Astrocyte (in vitro differentiated cells and primary cell): ENCODE data around the gene DDOST. TPM values are rescaled to one million over a fixed set of nuclear protein-coding genes. Genes with fewer than 3 reads are reported as not detected.

ENCODE experiments used
- DNase-seq: peaks from one replicate; pipeline ENCODE4 v3.0.0-alpha.2; 2010; ENCODE audit warnings: low read depth
- FAIRE-seq: peaks from 2 replicates; lab custom pipeline; 2011; peaks lifted over from hg19 to GRCh38; lab: Jason Lieb, UNC
- H2AFZ ChIP-seq: 2 replicates; pipeline ENCODE4 v1.6.0; 2012; ENCODE audit warnings: low read depth, low read length, inconsistent platforms
- H3K27ac ChIP-seq: 2 replicates; pipeline ENCODE4 v1.5.1; 2011; ENCODE audit warnings: low read depth, low read length, inconsistent platforms
- H3K27me3 ChIP-seq: 2 replicates; pipeline ENCODE4 v1.6.0; 2011; ENCODE audit warnings: low read length, inconsistent platforms; ENCODE audit not compliant: insufficient read depth
- H3K36me3 ChIP-seq: 2 replicates; pipeline ENCODE4 v1.5.1; 2011; ENCODE audit warnings: low read length, inconsistent platforms; ENCODE audit not compliant: insufficient read depth
- H3K4me1 ChIP-seq: 2 replicates; pipeline ENCODE4 v1.5.1; 2011; ENCODE audit warnings: low read length, inconsistent platforms; ENCODE audit not compliant: insufficient read depth
- H3K4me2 ChIP-seq: 2 replicates; pipeline ENCODE4 v1.6.0; 2012; ENCODE audit warnings: low read length, inconsistent platforms
- H3K4me3 ChIP-seq: 2 replicates; pipeline ENCODE4 v1.5.1; 2011; ENCODE audit warnings: low read depth, mild to moderate bottlenecking, low read length, inconsistent platforms; ENCODE audit not compliant: insufficient read depth
- H3K79me2 ChIP-seq: 2 replicates; pipeline ENCODE4 v1.6.0; 2012; ENCODE audit warnings: mild to moderate bottlenecking, low read length, inconsistent platforms; ENCODE audit not compliant: insufficient read depth
- H3K9ac ChIP-seq: 2 replicates; pipeline ENCODE4 v1.6.0; 2012; ENCODE audit warnings: mild to moderate bottlenecking, low read length, inconsistent platforms
- H3K9me3 ChIP-seq: 2 replicates; pipeline ENCODE4 v1.5.1; 2012; ENCODE audit warnings: low read depth, mild to moderate bottlenecking, low read length, inconsistent platforms; ENCODE audit not compliant: insufficient read depth
- H4K20me1 ChIP-seq: 2 replicates; pipeline ENCODE4 v1.6.0; 2012; ENCODE audit warnings: low read length, inconsistent platforms; ENCODE audit not compliant: insufficient read depth
- H3K27ac Mint-ChIP-seq: one replicate; pipeline ENCODE4 v1.8.0; 2021; ENCODE audit warnings: mild to moderate bottlenecking, mixed read lengths; ENCODE audit not compliant: unreplicated experiment
- H3K27me3 Mint-ChIP-seq: one replicate; pipeline ENCODE4 v1.8.0; 2021; ENCODE audit warnings: low read depth, mixed read lengths; ENCODE audit not compliant: unreplicated experiment
- H3K36me3 Mint-ChIP-seq: one replicate; pipeline ENCODE4 v1.8.0; 2021; ENCODE audit warnings: low read depth, mixed read lengths; ENCODE audit not compliant: unreplicated experiment
- H3K4me1 Mint-ChIP-seq: one replicate; pipeline ENCODE4 v1.8.0; 2021; ENCODE audit warnings: low read depth, mixed read lengths; ENCODE audit not compliant: unreplicated experiment
- H3K4me3 Mint-ChIP-seq: one replicate; pipeline ENCODE4 v1.8.0; 2021; ENCODE audit warnings: mild to moderate bottlenecking, moderate library complexity, mixed read lengths; ENCODE audit not compliant: unreplicated experiment
- H3K9me3 Mint-ChIP-seq: one replicate; pipeline ENCODE4 v1.8.0; 2021; ENCODE audit warnings: mild to moderate bottlenecking, mixed read lengths; ENCODE audit not compliant: unreplicated experiment
- CTCF ChIP-seq: IDR thresholded peaks from 2 replicates; pipeline ENCODE4 v1.5.1; 2011; ENCODE audit warnings: low read depth, mild to moderate bottlenecking, inconsistent platforms, low read length, moderate library complexity; ENCODE audit not compliant: insufficient read depth
- EZH2 ChIP-seq: IDR thresholded peaks from 2 replicates; pipeline ENCODE4 v1.6.1; 2012; ENCODE audit warnings: mild to moderate bottlenecking, low read length, inconsistent platforms; ENCODE audit not compliant: insufficient read depth
- total RNA-seq: library from RNA; stranded (reverse); gene quantifications from 2 replicates; pipeline ENCODE4 v1.2.1, GENCODE V29; 2021

The DDOST gene
- total RNA-seq, 1 donor from 2014 or later = 327 TPM

- H4K20me1 ChIP-seq = no peaks in the 10 kb centered on the region
- Mint-ChIP-seq H3K36me3 (peaks cover 1% of the 10 kb centered on the region), H3K4me3 (no peak overlapping the region), H3K9me3 (no peaks in the 10 kb centered on the region), H3K4me1 (peaks cover 21% of the 10 kb centered on the region), H3K27ac (no peak overlapping the region), H3K27me3 (peaks cover 2% of the 10 kb centered on the region)
- no peak overlapping the region for H2AFZ ChIP-seq
- no peaks in the 10 kb centered on the region for H3K79me2 ChIP-seq
- FAIRE-seq = no peak
- no peaks in the 10 kb centered on the region for H3K27me3 ChIP-seq
- no peak overlapping the region for H3K4me2 ChIP-seq
- H3K9me3 ChIP-seq = no peaks in the 10 kb centered on the region
- H3K9ac ChIP-seq = no peak overlapping the region
- no peak for DNase-seq
- H3K36me3 ChIP-seq = no peaks in the 10 kb centered on the region
- H3K4me1 ChIP-seq = peaks cover 21% of the 10 kb centered on the region
- H3K4me3 ChIP-seq = no peak overlapping the region
- H3K27ac ChIP-seq = no peak overlapping the region
- TF ChIP-seq CTCF (no peak), EZH2 (no peak)
These were observed 40.3 kb upstream of the DDOST start for GRCh38 chr1:20701446-20701845.

- Histone ChIP-seq H3K4me2 (no peak overlapping the region), H3K4me1 (peaks cover 25% of the 10 kb centered on the region), H3K4me3 (no peak overlapping the region), H4K20me1 (no peaks in the 10 kb centered on the region), H3K9ac (no peak overlapping the region), H2AFZ (no peak overlapping the region), H3K27me3 (no peaks in the 10 kb centered on the region), H3K9me3 (no peaks in the 10 kb centered on the region), H3K36me3 (no peaks in the 10 kb centered on the region), H3K79me2 (no peaks in the 10 kb centered on the region), H3K27ac (no peak overlapping the region)
- no peak for DNase-seq
- no peak for FAIRE-seq
- H3K4me3 Mint-ChIP-seq = no peak overlapping the region
- TF ChIP-seq EZH2 (no peak), CTCF (no peak)
- peaks cover 21% of the 10 kb centered on the region for H3K4me1 Mint-ChIP-seq
- H3K9me3 Mint-ChIP-seq = no peaks in the 10 kb centered on the region
- H3K36me3 Mint-ChIP-seq = peaks cover 1% of the 10 kb centered on the region
- H3K27me3 Mint-ChIP-seq = peaks cover 2% of the 10 kb centered on the region
- H3K27ac Mint-ChIP-seq = no peak overlapping the region
These were observed 39.6 kb upstream of the DDOST start for GRCh38 chr1:20700636-20701215.

- Histone ChIP-seq H3K27me3 (no peaks in the 10 kb centered on the region), H4K20me1 (no peaks in the 10 kb centered on the region), H2AFZ (no peak overlapping the region), H3K79me2 (no peaks in the 10 kb centered on the region), H3K4me3 (no peak overlapping the region), H3K9ac (no peak overlapping the region), H3K4me1 (peaks cover 25% of the 10 kb centered on the region), H3K9me3 (no peaks in the 10 kb centered on the region), H3K4me2 (no peak overlapping the region), H3K27ac (no peak overlapping the region), H3K36me3 (no peaks in the 10 kb centered on the region)
- H3K27ac Mint-ChIP-seq = no peak overlapping the region
- peaks cover 4% of the 10 kb centered on the region for H3K27me3 Mint-ChIP-seq
- DNase-seq = no peak
- H3K36me3 Mint-ChIP-seq = peaks cover 1% of the 10 kb centered on the region
- peaks cover 14% of the 10 kb centered on the region for H3K4me1 Mint-ChIP-seq
- H3K9me3 Mint-ChIP-seq = no peaks in the 10 kb centered on the region
- no peak for FAIRE-seq
- no peak overlapping the region for H3K4me3 Mint-ChIP-seq
- TF ChIP-seq CTCF (no peak), EZH2 (no peak)
These were observed 38.4 kb upstream of the DDOST start for GRCh38 chr1:20699558-20699957.
